ENCODE data around the gene DMBX1.

The DMBX1 gene

GRCh38 chr1:46489638-46490405 lies at the start of gene DMBX1:
TSS of gene DMBX1 (plus strand) at chr1:46489836. CDS start at chr1:46507011, 17,175 bp downstream.
- no peak within 1 kb of the TSS for H3K4me3 ChIP-seq (replicated peaks; ENCODE audit: low read depth, low read length)
- no peak for DNase-seq (ENCODE audit: low read depth)
- TF ChIP-seq, protein P1, sequence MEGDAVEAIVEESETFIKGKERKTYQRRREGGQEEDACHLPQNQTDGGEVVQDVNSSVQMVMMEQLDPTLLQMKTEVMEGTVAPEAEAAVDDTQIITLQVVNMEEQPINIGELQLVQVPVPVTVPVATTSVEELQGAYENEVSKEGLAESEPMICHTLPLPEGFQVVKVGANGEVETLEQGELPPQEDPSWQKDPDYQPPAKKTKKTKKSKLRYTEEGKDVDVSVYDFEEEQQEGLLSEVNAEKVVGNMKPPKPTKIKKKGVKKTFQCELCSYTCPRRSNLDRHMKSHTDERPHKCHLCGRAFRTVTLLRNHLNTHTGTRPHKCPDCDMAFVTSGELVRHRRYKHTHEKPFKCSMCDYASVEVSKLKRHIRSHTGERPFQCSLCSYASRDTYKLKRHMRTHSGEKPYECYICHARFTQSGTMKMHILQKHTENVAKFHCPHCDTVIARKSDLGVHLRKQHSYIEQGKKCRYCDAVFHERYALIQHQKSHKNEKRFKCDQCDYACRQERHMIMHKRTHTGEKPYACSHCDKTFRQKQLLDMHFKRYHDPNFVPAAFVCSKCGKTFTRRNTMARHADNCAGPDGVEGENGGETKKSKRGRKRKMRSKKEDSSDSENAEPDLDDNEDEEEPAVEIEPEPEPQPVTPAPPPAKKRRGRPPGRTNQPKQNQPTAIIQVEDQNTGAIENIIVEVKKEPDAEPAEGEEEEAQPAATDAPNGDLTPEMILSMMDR (IDR thresholded peaks at IDR 0.05; ENCODE audit: low read length, missing control alignments) = no peak

- no peak overlapping the region for H3K4me3 ChIP-seq (replicated peaks; ENCODE audit: low read depth, low read length)
- TF ChIP-seq, protein P1 (IDR thresholded peaks at IDR 0.05; ENCODE audit: low read length, missing control alignments) = no peak
- no peak for DNase-seq (ENCODE audit: low read depth)
Observed at GRCh38 chr1:46440478-46440877, 49.2 kb upstream of the DMBX1 start.

GRCh38 chr1:46442317-46443161 lies 47.1 kb upstream of the DMBX1 start:
- DNase-seq (ENCODE audit: low read depth) = peak; percentile 82
- H3K4me3 ChIP-seq (replicated peaks; ENCODE audit: low read depth, low read length) = peak overlapping the region; percentile 48
- TF ChIP-seq, protein P1 (IDR thresholded peaks at IDR 0.05; ENCODE audit: low read length, missing control alignments) = peak; percentile 82

GRCh38 chr1:46444466-46444865 lies 45.2 kb upstream of the DMBX1 start:
- no peak overlapping the region for H3K4me3 ChIP-seq (replicated peaks; ENCODE audit: low read depth, low read length)
- no peak for DNase-seq (ENCODE audit: low read depth)
- TF ChIP-seq, protein P1 (IDR thresholded peaks at IDR 0.05; ENCODE audit: low read length, missing control alignments) = no peak

- DNase-seq (ENCODE audit: low read depth) = no peak
- H3K4me3 ChIP-seq (replicated peaks; ENCODE audit: low read depth, low read length) = no peak overlapping the region
- TF ChIP-seq, protein P1 (IDR thresholded peaks at IDR 0.05; ENCODE audit: low read length, missing control alignments) = peak; percentile 21
Observed at GRCh38 chr1:46445773-46446256, 43.8 kb upstream of the DMBX1 start.

- peak; percentile 73 for DNase-seq (ENCODE audit: low read depth)
- TF ChIP-seq, protein P1 (IDR thresholded peaks at IDR 0.05; ENCODE audit: low read length, missing control alignments) = peak; percentile 97
- no peak overlapping the region for H3K4me3 ChIP-seq (replicated peaks; ENCODE audit: low read depth, low read length)
Observed at GRCh38 chr1:46446646-46447498, 42.8 kb upstream of the DMBX1 start.

All from fibroblast of pulmonary artery (primary cell).